HS-27A (cell line): ENCODE measurements around the gene TMEM132E.

Experiments
- DNase-seq: peaks from one replicate; pipeline ENCODE4 v3.0.0-alpha.2; 2012; ENCODE audit warnings: low read depth, missing footprints

The TMEM132E gene

DNA sequence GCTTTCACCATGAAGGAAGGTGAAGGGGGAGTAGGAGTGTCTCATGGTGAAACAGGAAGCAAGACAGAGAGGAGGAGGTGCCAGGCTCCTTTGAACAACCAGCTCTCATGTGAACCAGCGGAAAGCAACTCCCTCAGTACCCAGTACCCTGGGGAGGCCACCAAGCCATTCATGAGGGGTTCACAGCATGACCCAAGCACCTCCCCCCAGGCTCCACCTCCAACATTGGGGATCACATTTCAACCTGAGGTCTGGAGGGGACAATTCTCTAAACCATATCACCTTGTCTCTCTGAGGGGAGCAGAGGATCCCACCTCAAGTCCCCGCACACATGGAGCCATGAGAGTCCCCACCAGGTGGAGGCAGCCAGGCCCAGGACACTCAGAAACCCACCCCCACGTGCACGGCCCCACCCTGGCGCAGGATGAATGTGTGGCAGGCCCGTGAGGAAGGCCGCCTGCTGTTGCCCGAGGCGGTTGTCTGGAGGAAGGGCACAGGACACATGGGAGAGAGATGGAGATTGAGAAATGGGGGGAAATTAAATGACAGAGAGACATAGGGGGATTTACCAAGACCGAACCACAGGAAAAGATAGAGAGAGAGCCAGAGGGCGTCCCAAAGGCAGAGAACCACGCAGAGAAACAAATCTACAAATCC is 85.9 kb downstream of the TMEM132E start:
- no peak for DNase-seq

DNA sequence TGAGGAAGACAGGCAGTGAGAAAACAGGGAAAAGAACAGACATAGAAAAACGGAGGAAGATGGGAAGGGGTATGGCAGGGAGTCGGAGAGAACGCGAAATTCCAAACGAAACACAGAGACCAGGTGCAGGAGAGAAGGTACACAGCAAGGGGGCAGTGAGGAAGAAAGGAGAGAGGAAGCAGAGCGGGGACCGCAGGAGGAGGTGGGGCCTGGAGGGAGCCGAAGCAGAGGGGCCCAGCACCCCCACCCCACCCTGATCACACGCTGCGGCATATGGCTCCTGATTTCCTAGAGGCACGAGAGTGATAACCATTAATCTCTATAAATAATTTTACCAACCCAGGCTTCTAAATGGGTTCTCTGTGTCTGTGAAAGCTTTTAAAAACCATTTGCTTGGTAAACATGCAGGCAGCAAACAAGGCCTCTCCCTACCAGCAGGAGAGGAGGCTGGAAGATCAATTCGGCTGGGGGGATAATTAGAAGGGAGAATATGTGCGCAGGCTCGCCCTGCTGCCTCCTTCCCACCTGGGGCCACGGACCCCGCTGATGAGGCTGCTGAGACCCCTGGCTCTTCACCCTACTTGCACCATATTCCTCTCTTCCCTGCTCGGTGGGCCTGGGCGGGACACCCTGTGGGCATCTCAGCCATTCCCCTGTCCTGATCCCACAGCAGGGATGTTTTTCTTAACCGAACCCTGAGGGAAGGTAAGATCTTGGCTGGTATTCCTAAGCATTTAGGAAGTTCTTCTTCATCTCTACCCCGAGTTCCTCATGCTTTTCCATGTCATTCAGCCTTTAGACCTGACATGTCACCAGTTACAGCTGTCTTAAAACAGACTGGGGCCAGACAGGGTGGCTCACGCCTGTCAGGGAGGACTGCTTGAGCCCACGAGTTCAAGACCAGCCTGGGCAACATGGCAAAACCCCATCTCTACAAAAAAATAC is 86.7 kb downstream of the TMEM132E start:
- DNase-seq = no peak

DNA sequence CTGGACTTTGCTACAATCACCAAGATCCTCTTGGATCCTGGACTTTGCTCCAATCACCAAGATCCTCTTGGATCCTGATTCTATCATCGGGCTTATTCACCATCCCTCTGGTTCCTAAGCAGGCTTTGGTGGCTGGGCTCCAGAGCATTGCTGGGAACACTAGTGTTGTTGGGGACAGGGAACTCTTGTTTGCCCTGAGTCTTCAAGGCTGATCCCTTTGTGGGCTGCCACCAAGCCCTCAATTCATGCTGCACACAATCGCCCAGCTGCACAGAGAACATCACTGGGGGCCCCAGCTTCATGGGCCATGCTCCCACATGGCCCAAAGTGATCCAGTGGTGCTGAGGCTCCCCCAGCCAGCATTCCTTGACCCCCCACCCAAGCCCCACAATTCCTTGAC is 88.3 kb downstream of the TMEM132E start:
- DNase-seq = no peak

DNA sequence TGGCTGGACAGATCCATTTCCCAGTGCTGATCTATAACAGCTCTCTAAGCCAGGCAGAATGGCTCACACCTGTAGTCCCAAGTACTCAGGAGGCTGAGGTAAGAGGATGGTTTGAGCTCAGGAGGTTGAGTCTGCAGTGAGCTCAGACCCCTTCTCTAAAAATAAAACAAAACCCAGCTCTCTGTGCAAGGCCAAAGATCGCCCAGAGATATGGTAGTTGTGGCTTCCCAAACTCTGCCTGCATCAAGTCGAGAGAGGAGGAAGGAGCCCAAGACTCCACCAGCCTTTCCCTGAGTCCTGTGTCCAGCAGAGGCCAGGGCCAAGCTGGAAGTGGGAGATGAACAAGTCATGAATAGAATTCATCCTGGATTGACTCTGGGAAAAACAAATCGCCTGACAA is 88.8 kb downstream of the TMEM132E start:
- no peak for DNase-seq

DNA sequence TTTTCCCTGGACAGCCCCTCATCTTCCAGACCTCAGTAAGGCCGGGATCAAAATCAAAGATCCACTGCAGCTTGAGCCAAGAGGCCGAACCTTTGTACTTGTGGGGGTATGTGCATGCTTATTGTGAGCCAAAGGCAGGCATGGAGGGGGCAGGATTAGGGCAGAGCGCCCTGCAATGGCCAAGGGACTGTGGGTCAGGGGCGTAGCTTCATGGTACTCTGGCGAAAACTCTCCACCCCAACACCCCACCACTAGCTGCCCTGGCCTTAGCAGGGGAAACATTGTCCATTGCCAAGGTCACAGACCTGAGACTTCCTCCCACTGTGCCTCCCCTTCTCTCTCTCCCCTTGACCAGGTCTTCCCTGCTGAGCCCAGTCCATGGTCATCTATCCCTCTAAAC is 90.1 kb downstream of the TMEM132E start:
- no peak for DNase-seq

DNA sequence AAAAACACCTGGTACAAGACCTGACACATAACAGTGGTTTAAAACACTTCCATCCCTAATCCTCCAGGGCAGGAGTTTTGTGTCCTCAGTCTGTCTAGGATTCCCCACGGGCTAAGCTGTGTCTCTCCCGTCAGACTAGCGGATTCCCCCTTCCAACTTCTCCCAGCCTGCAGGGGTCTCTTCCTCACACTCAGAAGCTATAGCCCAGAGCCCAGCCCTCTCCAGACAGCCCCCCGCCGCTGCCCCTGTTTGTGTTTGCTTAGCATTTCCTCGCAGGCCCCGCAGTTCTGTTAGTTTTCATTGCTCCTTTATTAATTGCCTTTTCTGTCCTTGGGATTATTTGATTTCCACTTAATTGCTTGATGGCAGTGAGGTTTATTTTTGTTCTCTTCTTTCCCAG is 91.2 kb downstream of the TMEM132E start:
- no peak for DNase-seq

DNA sequence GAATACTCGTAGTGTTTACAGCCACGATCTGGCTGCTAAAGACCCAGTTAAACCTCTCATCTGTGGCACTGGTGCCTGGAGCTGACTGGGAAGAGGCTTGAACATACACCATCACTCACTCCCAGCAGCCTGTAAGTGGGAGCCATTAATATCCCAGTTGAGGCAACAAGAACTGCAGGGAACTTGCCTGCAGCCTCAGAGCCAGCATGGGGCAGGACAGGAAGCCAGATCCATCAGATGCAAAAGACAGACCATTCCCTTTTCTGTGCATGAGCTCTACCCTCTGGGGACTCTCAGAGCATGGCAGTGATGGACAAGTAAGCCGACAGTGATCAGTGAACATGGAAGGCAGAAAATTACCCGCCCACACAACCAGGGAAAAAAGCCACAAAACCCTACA is 91.8 kb downstream of the TMEM132E start:
- DNase-seq = no peak

DNA sequence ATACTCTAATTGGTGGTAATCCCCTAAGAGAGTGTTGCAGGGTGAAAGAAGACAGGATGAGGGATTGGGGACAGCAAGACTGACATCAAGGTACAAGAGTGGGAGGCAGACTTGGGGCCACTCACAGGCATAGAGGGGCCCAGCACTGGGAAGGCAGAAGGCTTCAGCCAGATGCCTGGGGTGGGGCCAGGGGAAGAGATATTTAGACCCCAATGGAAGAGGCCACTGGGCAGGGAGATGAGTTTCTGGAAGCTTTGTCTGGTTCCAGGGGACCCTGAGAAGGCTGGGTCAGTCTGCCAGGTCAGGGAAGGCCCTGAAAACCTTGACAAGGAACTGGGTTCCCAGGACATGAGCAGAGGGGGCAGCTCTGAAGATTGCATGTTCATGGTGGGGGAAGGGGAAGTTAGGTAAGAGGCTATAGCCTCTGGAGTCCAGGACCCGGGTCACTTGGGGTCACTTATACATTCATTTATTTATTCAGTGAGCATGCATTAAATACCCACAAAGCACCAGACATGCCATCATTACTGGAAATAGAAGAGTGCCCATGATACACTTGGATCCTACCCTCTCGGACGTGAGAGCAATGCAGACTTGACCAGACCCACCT is 92.9 kb downstream of the TMEM132E start:
- DNase-seq = no peak

DNA sequence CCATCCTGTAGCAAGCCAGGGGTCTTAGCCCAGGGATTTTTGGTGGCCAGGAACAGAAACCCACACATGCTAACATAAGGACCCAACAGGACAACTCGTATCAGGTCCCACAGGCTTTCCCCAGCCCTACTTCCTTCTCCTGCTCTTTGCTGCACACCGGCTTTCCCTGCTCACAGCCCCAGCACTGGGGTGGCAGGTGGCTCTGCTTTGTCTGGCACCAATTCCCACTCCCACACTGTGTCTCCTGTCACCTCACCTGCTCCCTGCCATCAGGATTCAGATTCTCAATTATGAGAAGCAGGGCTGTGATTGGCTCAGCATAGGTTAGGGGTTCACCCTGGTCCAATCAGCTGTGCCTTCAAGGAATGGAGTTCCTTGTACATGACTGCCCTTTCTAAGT is 94.1 kb downstream of the TMEM132E start:
- no peak for DNase-seq

DNA sequence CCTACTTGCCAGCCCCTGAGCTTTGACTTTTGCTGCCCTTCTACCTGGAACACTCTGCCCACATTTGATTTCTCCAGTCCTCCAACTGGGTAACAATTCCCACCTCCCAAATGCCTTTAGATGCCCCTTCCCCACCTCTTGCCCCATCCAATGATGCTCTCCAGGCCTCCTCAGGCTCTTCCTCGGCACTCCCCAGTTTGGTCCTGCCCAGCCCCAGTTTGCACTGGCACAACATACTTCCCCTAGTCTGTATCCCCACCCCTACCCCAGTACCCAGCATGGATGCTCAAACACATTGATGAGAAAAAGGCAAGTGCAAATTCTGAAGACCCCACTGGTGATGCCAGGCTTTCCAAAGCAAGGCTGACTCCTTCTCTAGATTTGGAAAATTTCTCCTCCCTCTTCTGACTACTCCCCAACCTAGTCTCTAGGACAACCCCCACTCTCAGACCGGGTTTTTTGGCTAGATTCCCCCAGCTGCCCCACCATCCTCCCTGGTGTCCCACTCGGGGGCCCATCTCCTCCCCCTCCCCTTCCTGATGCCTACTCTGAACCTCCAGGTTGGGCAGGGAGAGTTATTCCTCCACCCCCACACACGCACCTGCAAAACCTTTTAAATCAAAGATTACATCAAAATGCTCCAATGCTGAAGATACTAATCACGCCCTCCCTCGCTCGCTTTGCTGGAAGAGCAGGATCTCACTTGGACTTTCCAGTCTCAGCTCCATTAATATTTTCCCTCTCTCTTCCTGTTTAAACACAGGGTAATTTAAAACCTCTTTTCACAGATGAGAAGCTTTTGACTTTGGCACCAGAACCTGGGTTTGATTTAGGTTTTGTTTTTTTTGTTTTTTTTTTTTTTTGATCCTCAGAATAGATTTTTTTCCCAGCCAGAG is 94.9 kb downstream of the TMEM132E start:
- DNase-seq = no peak

DNA sequence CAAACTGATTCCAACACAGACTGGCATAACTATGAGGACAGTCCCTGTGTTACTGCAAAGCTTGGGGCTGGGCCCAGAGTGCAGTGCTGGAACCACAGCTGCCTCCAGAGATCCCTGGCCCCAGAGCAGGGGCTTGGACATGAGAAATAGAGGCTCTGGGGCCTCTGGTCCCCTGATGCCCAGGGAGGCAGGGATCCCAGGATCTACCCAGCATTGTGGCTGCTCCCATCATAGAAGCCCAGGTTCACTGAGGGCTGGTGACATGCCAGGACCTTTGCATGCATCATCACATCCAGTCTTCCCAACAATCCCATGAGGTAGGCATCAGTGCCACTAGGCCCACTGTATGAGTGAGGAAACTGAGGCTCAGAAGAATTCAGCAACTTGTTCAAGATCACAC is 95.8 kb downstream of the TMEM132E start:
- DNase-seq = no peak

DNA sequence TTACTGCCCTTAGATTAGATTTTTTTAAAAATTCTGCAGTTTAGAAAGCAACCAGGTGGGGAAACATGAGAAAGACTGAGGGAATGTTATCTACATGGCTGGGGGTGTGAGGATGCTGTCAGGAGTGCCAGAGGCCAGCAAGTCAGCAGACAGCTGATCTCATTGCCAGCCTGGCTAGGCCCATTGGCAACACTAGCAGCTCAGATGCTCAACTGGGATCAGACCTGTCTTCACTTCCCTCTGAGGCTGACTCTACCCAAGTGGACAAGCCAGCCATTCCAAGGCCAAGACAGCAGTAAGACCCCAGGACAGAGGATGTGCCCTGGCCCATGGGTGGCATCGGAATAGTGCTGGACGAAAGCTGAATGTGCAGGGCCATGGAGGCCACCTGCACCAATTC is 96.2 kb downstream of the TMEM132E start:
- DNase-seq = no peak

DNA sequence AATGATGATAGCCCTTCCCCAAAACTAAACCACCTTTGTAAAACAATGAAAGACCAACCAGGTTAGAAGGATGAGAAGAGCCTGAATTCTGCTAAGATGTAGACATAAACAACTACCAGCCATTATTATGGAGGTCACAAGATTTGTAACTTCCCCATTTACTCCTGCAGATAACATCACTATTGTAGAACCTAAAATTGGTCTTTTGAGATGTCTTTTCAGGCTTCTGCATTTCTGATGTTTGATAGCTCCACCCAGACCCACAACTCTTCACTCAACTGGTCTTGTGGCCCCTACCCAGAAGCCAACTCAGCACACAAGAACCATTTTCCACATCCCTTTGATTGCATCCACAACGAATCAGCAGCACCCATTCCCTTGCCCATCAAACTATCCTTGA is 100.8 kb downstream of the TMEM132E start:
- DNase-seq = no peak

DNA sequence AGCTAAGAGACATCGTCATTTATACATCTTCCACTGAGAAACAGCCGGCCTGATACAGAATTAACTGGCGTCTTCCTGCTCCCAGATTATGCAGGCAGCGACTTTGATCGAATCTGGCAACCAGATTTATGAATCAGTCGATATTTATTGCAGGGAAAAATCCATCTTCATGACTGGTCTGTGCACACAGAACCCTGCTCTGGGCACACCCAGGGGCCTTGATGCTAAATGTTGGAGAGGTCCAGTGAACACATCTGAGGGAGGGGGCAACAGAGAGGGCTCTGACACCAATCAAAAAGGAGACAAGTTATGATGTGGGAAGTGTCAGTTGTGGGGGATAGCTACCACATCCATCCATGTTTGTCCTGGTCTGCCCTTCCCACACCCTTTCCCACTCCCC is 102.9 kb downstream of the TMEM132E start:
- no peak for DNase-seq

DNA sequence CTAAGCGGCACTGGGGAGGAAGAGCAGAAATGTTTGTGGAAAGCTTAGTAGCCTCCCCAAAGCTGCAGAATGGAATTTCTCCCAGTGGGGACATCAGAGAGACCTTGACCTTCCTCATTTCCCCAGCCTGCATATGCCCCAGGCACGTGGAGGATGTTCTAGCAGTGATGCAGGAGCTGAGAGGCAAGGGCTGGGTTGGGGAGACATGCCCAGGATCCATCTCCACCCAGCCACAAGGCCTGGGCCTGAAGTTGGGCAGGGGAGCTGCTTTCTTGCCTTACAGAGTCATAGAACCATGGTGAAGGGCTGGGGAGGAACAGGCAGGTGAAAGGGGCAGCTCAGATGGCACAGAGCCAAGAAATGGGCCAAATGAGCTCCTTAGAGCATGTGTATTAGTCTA is 104.0 kb downstream of the TMEM132E start:
- DNase-seq = no peak
